Left lung (tissue), 10 donors: Measurements from ENCODE around the gene DAZL. TPM values are rescaled to one million over a fixed set of nuclear protein-coding genes. Genes with fewer than 3 reads are reported as not detected.

Experiments
- ATAC-seq: fragments of 200-7000 bp; cut with Tn5 transposase; one replicate; pipeline ENCODE4 v1.9.1; 2020; ENCODE audit warnings: moderate library complexity
- DNase-seq, 4 donors: peaks; one replicate each; pipeline ENCODE4 v3.0.0-alpha.2; 2013 to 2020
- H3K27ac ChIP-seq, 2 donors: fragments of 200-600 bp; sonication (generic) in 1 of 2; one replicate each; pipeline versions ENCODE4 v1.5.0 to v1.8.0; 2020 to 2021
- H3K27me3 ChIP-seq, 2 donors: fragments of 200-600 bp; sonication (generic) in 1 of 2; one replicate each; pipeline versions ENCODE4 v1.5.0 to v1.8.0; 2020 to 2021
- H3K36me3 ChIP-seq, 2 donors: fragments of 200-600 bp; sonication (generic) in 1 of 2; one replicate each; pipeline versions ENCODE4 v1.5.0 to v1.8.0; 2020 to 2021
- H3K4me1 ChIP-seq, 2 donors: fragments of 200-600 bp; one replicate each; pipeline ENCODE4 v1.8.0; 2021
- H3K4me3 ChIP-seq, 2 donors: fragments of 200-600 bp; sonication (generic) in 1 of 2; one replicate each; pipeline versions ENCODE4 v1.5.0 to v1.8.0; 2020 to 2021; ENCODE audit warnings: mild to moderate bottlenecking in 1 of 2
- H3K9me3 ChIP-seq, 2 donors: fragments of 200-600 bp; sonication (generic) in 1 of 2; one replicate each; pipeline versions ENCODE4 v1.5.0 to v1.8.0; 2020 to 2021
- CTCF ChIP-seq, 2 donors: fragments of 200-600 bp; sonication (generic) in 1 of 2; IDR thresholded peaks; one replicate each; pipeline versions ENCODE4 v1.5.0 to v1.8.0; 2021; ENCODE audit warnings: antibody characterized with exemption in 2 of 2
- intact Hi-C, 2 donors: fragments of 100-400 bp; cut with DNase I; formaldehyde crosslinking; loops; one replicate each; pipeline versions ENCODE4 v1.11.2 to v1.14.2; 2022
- polyA plus RNA-seq, 6 donors: library from polyadenylated mRNA; unstranded; fragments of 120-200 nt; gene quantifications; one replicate each; pipeline ENCODE4 v1.2.1, GENCODE V29; 2013; ENCODE audit not compliant: insufficient read length in 6 of 6
- total RNA-seq, 2 donors: library from RNA; stranded (reverse); fragmentation: NEBNext Ultra II Directional; extraction: Animal tissue kit (Norgen Biotek cat#: 25700); gene quantifications; one replicate each; pipeline ENCODE4 v1.2.1, GENCODE V29; 2021
- donor health status: DM: no; HTN: yes; CAD: no.
- donor health status: DM: no; HTN: no; CAD: no.

The DAZL gene
- total and polyA plus RNA-seq, 8 donors = not detected

- no peak for TF ChIP-seq CTCF (IDR thresholded peaks at IDR 0.05)
- no peaks in the 10 kb centered on the region for H3K36me3 ChIP-seq
- DNase-seq = no peak
- no peaks in the 10 kb centered on the region for H3K27me3 ChIP-seq
- peaks cover 0 to 6% of the 10 kb centered on the region in 2 donors for H3K9me3 ChIP-seq
- no peak overlapping the region for H3K27ac ChIP-seq
- no peak for ATAC-seq
- H3K4me3 ChIP-seq = no peak overlapping the region
- intact Hi-C loops = no loop called here
- H3K4me1 ChIP-seq = no peaks in the 10 kb centered on the region
These were observed 9.1 kb upstream of the DAZL start for GRCh38 chr3:16614033-16615031.

GRCh38 chr3:16609927-16610580 lies 4.8 kb upstream of the DAZL start:
- no peaks in the 10 kb centered on the region for H3K9me3 ChIP-seq
- no peaks in the 10 kb centered on the region for H3K4me1 ChIP-seq
- no peaks in the 10 kb centered on the region for H3K27me3 ChIP-seq
- no peak for TF ChIP-seq CTCF (IDR thresholded peaks at IDR 0.05)
- H3K36me3 ChIP-seq = no peaks in the 10 kb centered on the region
- DNase-seq = no peak
- ATAC-seq = no peak
- H3K27ac ChIP-seq = no peak overlapping the region
- intact Hi-C loops = loop anchor here in 1 of 2 donors (10.0 kb wide), 1 partner anchor 625 kb away; no protein-coding TSS in a partner anchor
- H3K4me3 ChIP-seq = no peak overlapping the region

- no peaks in the 10 kb centered on the region for H3K27me3 ChIP-seq
- intact Hi-C loops = loop anchor here in 1 of 2 donors (10.0 kb wide), 1 partner anchor 626 kb away; no protein-coding TSS in a partner anchor
These were observed 3.6 kb upstream of the DAZL start for GRCh38 chr3:16608816-16609215.

GRCh38 chr3:16607718-16608117 lies 2.5 kb upstream of the DAZL start:
- no peak for TF ChIP-seq CTCF (IDR thresholded peaks at IDR 0.05)
- no peak overlapping the region for H3K4me3 ChIP-seq
- ATAC-seq (no peak), DNase-seq (no peak)
- no peak overlapping the region for H3K27ac ChIP-seq
- H3K9me3 ChIP-seq = no peaks in the 10 kb centered on the region
- no peaks in the 10 kb centered on the region for H3K27me3 ChIP-seq
- H3K4me1 ChIP-seq = no peaks in the 10 kb centered on the region
- intact Hi-C loops = loop anchor here in 1 of 2 donors (10.0 kb wide), 1 partner anchor 627 kb away; no protein-coding TSS in a partner anchor
- no peaks in the 10 kb centered on the region for H3K36me3 ChIP-seq

More at GRCh38 chr3:16608816-16609215, 3.6 kb upstream of the DAZL start:
- Histone ChIP-seq H3K4me1 (no peaks in the 10 kb centered on the region), H3K27ac (no peak overlapping the region), H3K9me3 (no peaks in the 10 kb centered on the region), H3K36me3 (no peaks in the 10 kb centered on the region), H3K4me3 (no peak overlapping the region)
- no peak for TF ChIP-seq CTCF (IDR thresholded peaks at IDR 0.05)
- ATAC-seq (no peak), DNase-seq (no peak)

GRCh38 chr3:16606398-16606797 lies 1.2 kb upstream of the DAZL start:
- Histone ChIP-seq H3K36me3 (no peaks in the 10 kb centered on the region), H3K4me1 (no peaks in the 10 kb centered on the region), H3K4me3 (no peak overlapping the region), H3K27ac (no peak overlapping the region), H3K9me3 (no peaks in the 10 kb centered on the region), H3K27me3 (no peaks in the 10 kb centered on the region)
- no peak for ATAC-seq
- peak in 1 of 4 donors; percentile 5 for DNase-seq
- TF ChIP-seq CTCF (IDR thresholded peaks at IDR 0.05) = no peak
- intact Hi-C loops = loop anchor here in 1 of 2 donors (10.0 kb wide), 1 partner anchor 628 kb away; no protein-coding TSS in a partner anchor
